Measurements from ENCODE around the gene RNF111.

The RNF111 gene

GRCh38 chr15:59026207-59026606, 38.7 kb downstream of the RNF111 start:
- no peak overlapping the region for H3K23ac ChIP-seq (ENCODE audit: low read length in 2 of 2)
- H3K18ac ChIP-seq (ENCODE audit: low read depth in 1 of 2, low read length in 2 of 2): no peak overlapping the region
- H3K4me2 ChIP-seq (ENCODE audit: low read length, poor library complexity, severe bottlenecking): no peak overlapping the region
- no peak overlapping the region for H2AFZ ChIP-seq (ENCODE audit: low read depth, low read length)
- no peak overlapping the region for H2BK12ac ChIP-seq (ENCODE audit: low read length in 2 of 2)
- H2BK120ac ChIP-seq (ENCODE audit: low read depth, low read length): no peak overlapping the region
- no peak overlapping the region for H3K14ac ChIP-seq (ENCODE audit: low read length in 2 of 2)
- H2AK5ac ChIP-seq (ENCODE audit: low read length, severe bottlenecking): no peak overlapping the region
- H3K4me1 ChIP-seq (ENCODE audit: control insufficient read depth, insufficient read depth, low read depth, low read length): peaks cover 1% of the 10 kb centered on the region
- H3K4ac ChIP-seq (ENCODE audit: low read depth in 1 of 2, low read length in 2 of 2): no peak overlapping the region
- H3K27me3 ChIP-seq (ENCODE audit: control insufficient read depth in 1 of 2, insufficient read depth in 1 of 2, low read length in 2 of 2): no peaks in the 10 kb centered on the region
- no peak overlapping the region for H3K9ac ChIP-seq (ENCODE audit: low read length)
- DNase-seq: no peak
- no peaks in the 10 kb centered on the region for H3K9me3 ChIP-seq (ENCODE audit: control insufficient read depth, low read length)
- no peak overlapping the region for H4K91ac ChIP-seq (ENCODE audit: low read length)
- H2BK5ac ChIP-seq (ENCODE audit: low read depth, low read length, poor library complexity, severe bottlenecking): no peak overlapping the region
- WGBS: 100% methylated on average over 1 of the region's 3 CpGs
- H4K8ac ChIP-seq (ENCODE audit: low read length): no peak overlapping the region
- H3K27ac ChIP-seq (ENCODE audit: low read length, poor library complexity, severe bottlenecking): no peak overlapping the region
- peaks cover 8% of the 10 kb centered on the region for H3K79me1 ChIP-seq (replicated peaks; ENCODE audit: low read length, poor library complexity, severe bottlenecking)
- no peak overlapping the region for H2BK15ac ChIP-seq (ENCODE audit: low read depth, poor library complexity, severe bottlenecking)
- peaks cover 8 to 43% of the 10 kb centered on the region in 2 experiments for H3K36me3 ChIP-seq (ENCODE audit: control insufficient read depth in 1 of 2, insufficient read depth in 2 of 2, low read depth in 1 of 2, low read length in 2 of 2)
- no peak overlapping the region for H3K4me3 ChIP-seq (ENCODE audit: insufficient read depth in 1 of 2, low read depth in 1 of 2, low read length in 2 of 2)

GRCh38 chr15:59028387-59028955, 41.0 kb downstream of the RNF111 start:
- Histone ChIP-seq H2BK12ac (ENCODE audit: low read length in 2 of 2) (no peak overlapping the region), H2AFZ (ENCODE audit: low read depth, low read length) (no peak overlapping the region), H3K4me1 (ENCODE audit: control insufficient read depth, insufficient read depth, low read depth, low read length) (peaks cover 1% of the 10 kb centered on the region), H3K18ac (ENCODE audit: low read depth in 1 of 2, low read length in 2 of 2) (no peak overlapping the region), H3K36me3 (ENCODE audit: control insufficient read depth in 1 of 2, insufficient read depth in 2 of 2, low read depth in 1 of 2, low read length in 2 of 2) (peaks cover 3 to 48% of the 10 kb centered on the region in 2 experiments), H3K27ac (ENCODE audit: low read length, poor library complexity, severe bottlenecking) (no peak overlapping the region), H2BK120ac (ENCODE audit: low read depth, low read length) (no peak overlapping the region), H3K23ac (ENCODE audit: low read length in 2 of 2) (no peak overlapping the region), H2BK15ac (ENCODE audit: low read depth, poor library complexity, severe bottlenecking) (no peak overlapping the region), H3K14ac (ENCODE audit: low read length in 2 of 2) (no peak overlapping the region), H3K4me2 (ENCODE audit: low read length, poor library complexity, severe bottlenecking) (no peak overlapping the region), H2AK5ac (ENCODE audit: low read length, severe bottlenecking) (no peak overlapping the region), H3K4me3 (ENCODE audit: insufficient read depth in 1 of 2, low read depth in 1 of 2, low read length in 2 of 2) (no peak overlapping the region), H3K9ac (ENCODE audit: low read length) (no peak overlapping the region), H3K79me1 (replicated peaks; ENCODE audit: low read length, poor library complexity, severe bottlenecking) (peaks cover 8% of the 10 kb centered on the region), H3K27me3 (ENCODE audit: control insufficient read depth in 1 of 2, insufficient read depth in 1 of 2, low read length in 2 of 2) (no peaks in the 10 kb centered on the region), H3K4ac (ENCODE audit: low read depth in 1 of 2, low read length in 2 of 2) (no peak overlapping the region), H2BK5ac (ENCODE audit: low read depth, low read length, poor library complexity, severe bottlenecking) (no peak overlapping the region), H3K9me3 (ENCODE audit: control insufficient read depth, low read length) (no peaks in the 10 kb centered on the region), H4K91ac (ENCODE audit: low read length) (no peak overlapping the region), H4K8ac (ENCODE audit: low read length) (no peak overlapping the region)
- 98% methylated on average over 4 of the region's 4 CpGs for WGBS
- no peak for DNase-seq

- no peak overlapping the region for H4K91ac ChIP-seq (ENCODE audit: low read length)
- peaks cover 1% of the 10 kb centered on the region for H3K4me1 ChIP-seq (ENCODE audit: control insufficient read depth, insufficient read depth, low read depth, low read length)
- no peak overlapping the region for H4K8ac ChIP-seq (ENCODE audit: low read length)
- H2AK5ac ChIP-seq (ENCODE audit: low read length, severe bottlenecking): no peak overlapping the region
- H2BK15ac ChIP-seq (ENCODE audit: low read depth, poor library complexity, severe bottlenecking): no peak overlapping the region
- H3K27me3 ChIP-seq (ENCODE audit: control insufficient read depth in 1 of 2, insufficient read depth in 1 of 2, low read length in 2 of 2): no peaks in the 10 kb centered on the region
- H3K9ac ChIP-seq (ENCODE audit: low read length): no peak overlapping the region
- no peak overlapping the region for H2BK120ac ChIP-seq (ENCODE audit: low read depth, low read length)
- no peak overlapping the region for H2AFZ ChIP-seq (ENCODE audit: low read depth, low read length)
- no peak overlapping the region for H3K23ac ChIP-seq (ENCODE audit: low read length in 2 of 2)
- H3K4me3 ChIP-seq (ENCODE audit: insufficient read depth in 1 of 2, low read depth in 1 of 2, low read length in 2 of 2): no peak overlapping the region
- DNase-seq: no peak
- no peaks in the 10 kb centered on the region for H3K9me3 ChIP-seq (ENCODE audit: control insufficient read depth, low read length)
- WGBS: 96% methylated on average over 1 of the region's 1 CpG
- H3K27ac ChIP-seq (ENCODE audit: low read length, poor library complexity, severe bottlenecking): no peak overlapping the region
- H2BK12ac ChIP-seq (ENCODE audit: low read length in 2 of 2): no peak overlapping the region
- no peak overlapping the region for H3K4ac ChIP-seq (ENCODE audit: low read depth in 1 of 2, low read length in 2 of 2)
- H3K36me3 ChIP-seq (ENCODE audit: control insufficient read depth in 1 of 2, insufficient read depth in 2 of 2, low read depth in 1 of 2, low read length in 2 of 2): peaks cover 3 to 53% of the 10 kb centered on the region in 2 experiments
- H3K79me1 ChIP-seq (replicated peaks; ENCODE audit: low read length, poor library complexity, severe bottlenecking): peaks cover 8% of the 10 kb centered on the region
- no peak overlapping the region for H3K4me2 ChIP-seq (ENCODE audit: low read length, poor library complexity, severe bottlenecking)
- no peak overlapping the region for H3K18ac ChIP-seq (ENCODE audit: low read depth in 1 of 2, low read length in 2 of 2)
- H3K14ac ChIP-seq (ENCODE audit: low read length in 2 of 2): no peak overlapping the region
- no peak overlapping the region for H2BK5ac ChIP-seq (ENCODE audit: low read depth, low read length, poor library complexity, severe bottlenecking)
These were observed 42.1 kb downstream of the RNF111 start for GRCh38 chr15:59029554-59029953.

- no peak for DNase-seq
- Histone ChIP-seq H2BK12ac (ENCODE audit: low read length in 2 of 2) (no peak overlapping the region), H3K23ac (ENCODE audit: low read length in 2 of 2) (no peak overlapping the region), H3K4me1 (ENCODE audit: control insufficient read depth, insufficient read depth, low read depth, low read length) (no peaks in the 10 kb centered on the region), H3K14ac (ENCODE audit: low read length in 2 of 2) (no peak overlapping the region), H3K9me3 (ENCODE audit: control insufficient read depth, low read length) (no peaks in the 10 kb centered on the region), H3K27me3 (ENCODE audit: control insufficient read depth in 1 of 2, insufficient read depth in 1 of 2, low read length in 2 of 2) (no peaks in the 10 kb centered on the region), H3K79me1 (replicated peaks; ENCODE audit: low read length, poor library complexity, severe bottlenecking) (peaks cover 10% of the 10 kb centered on the region), H3K27ac (ENCODE audit: low read length, poor library complexity, severe bottlenecking) (no peak overlapping the region), H3K9ac (ENCODE audit: low read length) (no peak overlapping the region), H2BK15ac (ENCODE audit: low read depth, poor library complexity, severe bottlenecking) (no peak overlapping the region), H2AK5ac (ENCODE audit: low read length, severe bottlenecking) (no peak overlapping the region), H3K18ac (ENCODE audit: low read depth in 1 of 2, low read length in 2 of 2) (no peak overlapping the region), H2AFZ (ENCODE audit: low read depth, low read length) (no peak overlapping the region), H4K8ac (ENCODE audit: low read length) (no peak overlapping the region), H3K4me3 (ENCODE audit: insufficient read depth in 1 of 2, low read depth in 1 of 2, low read length in 2 of 2) (no peak overlapping the region), H2BK5ac (ENCODE audit: low read depth, low read length, poor library complexity, severe bottlenecking) (no peak overlapping the region), H3K4me2 (ENCODE audit: low read length, poor library complexity, severe bottlenecking) (no peak overlapping the region), H4K91ac (ENCODE audit: low read length) (no peak overlapping the region), H3K4ac (ENCODE audit: low read depth in 1 of 2, low read length in 2 of 2) (no peak overlapping the region), H2BK120ac (ENCODE audit: low read depth, low read length) (no peak overlapping the region), H3K36me3 (ENCODE audit: control insufficient read depth in 1 of 2, insufficient read depth in 2 of 2, low read depth in 1 of 2, low read length in 2 of 2) (peaks cover 6 to 63% of the 10 kb centered on the region in 2 experiments)
- 96% methylated on average over 3 of the region's 3 CpGs for WGBS
These were observed 47.7 kb downstream of the RNF111 start for GRCh38 chr15:59035201-59035600.

Measured in mesenchymal stem cell (in vitro differentiated cells and primary cell).